Glomerular visceral epithelial cell (primary cell): ENCODE data around the gene PRSS33.
A peak's percentile ranks its signal among the peaks of the same experiment; 100 is the strongest.

Experiments
- DNase-seq: peaks from one replicate; pipeline ENCODE4 v3.0.0-alpha.2; 2016; ENCODE audit errors: extremely low spot score

The PRSS33 gene

DNA sequence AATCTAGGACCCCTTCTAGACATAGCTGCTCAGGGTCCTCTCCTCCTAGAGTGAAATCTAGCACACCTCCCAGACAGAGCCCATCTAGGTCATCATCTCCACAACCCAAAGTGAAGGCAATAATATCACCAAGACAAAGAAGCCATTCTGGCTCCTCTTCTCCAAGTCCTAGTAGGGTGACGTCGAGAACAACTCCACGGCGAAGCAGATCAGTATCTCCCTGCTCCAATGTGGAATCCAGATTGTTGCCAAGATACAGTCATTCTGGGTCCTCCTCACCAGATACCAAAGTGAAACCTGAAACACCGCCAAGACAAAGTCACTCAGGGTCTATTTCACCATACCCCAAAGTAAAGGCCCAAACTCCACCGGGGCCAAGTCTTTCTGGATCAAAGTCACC, 24.2 kb downstream of the PRSS33 start:
- no peak for DNase-seq

DNA sequence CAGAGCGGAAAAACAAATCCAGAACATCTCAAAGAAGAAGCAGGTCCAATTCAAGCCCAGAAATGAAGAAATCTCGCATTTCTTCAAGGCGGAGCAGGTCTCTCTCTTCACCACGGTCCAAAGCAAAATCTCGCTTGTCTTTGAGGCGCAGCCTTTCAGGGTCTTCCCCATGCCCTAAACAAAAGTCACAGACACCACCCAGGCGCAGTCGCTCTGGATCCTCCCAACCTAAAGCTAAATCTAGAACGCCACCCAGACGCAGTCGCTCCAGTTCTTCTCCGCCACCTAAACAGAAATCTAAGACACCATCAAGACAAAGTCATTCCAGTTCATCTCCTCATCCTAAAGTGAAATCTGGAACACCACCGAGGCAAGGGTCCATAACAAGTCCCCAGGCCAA, 24.6 kb downstream of the PRSS33 start:
- DNase-seq = no peak

DNA sequence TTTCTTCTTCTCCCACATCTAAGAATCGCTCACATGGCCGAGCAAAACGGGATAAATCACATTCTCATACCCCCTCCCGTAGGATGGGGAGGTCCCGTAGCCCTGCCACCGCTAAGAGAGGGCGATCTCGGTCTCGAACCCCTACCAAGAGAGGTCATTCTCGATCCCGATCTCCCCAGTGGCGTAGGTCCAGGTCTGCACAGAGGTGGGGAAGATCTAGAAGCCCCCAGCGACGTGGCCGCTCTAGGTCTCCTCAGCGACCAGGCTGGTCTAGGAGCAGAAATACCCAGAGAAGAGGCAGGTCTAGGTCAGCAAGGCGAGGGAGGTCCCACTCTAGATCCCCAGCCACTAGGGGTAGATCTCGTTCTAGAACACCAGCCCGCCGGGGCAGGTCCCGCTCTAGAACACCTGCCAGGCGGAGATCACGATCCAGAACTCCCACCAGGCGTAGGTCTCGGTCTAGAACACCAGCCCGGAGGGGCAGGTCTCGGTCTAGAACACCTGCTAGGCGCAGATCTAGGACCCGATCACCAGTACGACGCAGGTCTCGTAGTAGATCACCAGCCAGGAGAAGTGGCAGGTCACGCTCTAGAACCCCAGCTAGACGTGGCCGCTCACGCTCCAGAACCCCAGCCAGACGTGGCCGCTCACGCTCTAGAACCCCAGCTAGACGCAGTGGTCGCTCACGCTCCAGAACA, 25.3 kb downstream of the PRSS33 start:
- no peak for DNase-seq

DNA sequence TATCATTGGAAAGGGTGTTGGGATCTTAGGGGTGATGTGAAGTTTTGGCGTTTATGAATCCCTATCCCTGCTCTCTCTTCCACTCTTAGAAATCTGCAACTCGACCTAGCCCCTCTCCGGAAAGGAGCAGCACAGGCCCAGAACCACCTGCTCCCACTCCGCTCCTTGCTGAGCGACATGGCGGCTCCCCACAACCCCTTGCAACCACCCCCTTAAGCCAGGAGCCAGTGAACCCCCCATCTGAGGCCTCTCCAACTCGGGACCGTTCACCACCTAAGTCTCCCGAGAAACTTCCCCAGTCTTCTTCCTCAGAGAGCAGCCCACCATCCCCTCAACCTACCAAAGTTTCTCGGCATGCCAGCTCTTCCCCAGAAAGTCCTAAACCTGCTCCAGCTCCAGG, 25.9 kb downstream of the PRSS33 start:
- DNase-seq = no peak

DNA sequence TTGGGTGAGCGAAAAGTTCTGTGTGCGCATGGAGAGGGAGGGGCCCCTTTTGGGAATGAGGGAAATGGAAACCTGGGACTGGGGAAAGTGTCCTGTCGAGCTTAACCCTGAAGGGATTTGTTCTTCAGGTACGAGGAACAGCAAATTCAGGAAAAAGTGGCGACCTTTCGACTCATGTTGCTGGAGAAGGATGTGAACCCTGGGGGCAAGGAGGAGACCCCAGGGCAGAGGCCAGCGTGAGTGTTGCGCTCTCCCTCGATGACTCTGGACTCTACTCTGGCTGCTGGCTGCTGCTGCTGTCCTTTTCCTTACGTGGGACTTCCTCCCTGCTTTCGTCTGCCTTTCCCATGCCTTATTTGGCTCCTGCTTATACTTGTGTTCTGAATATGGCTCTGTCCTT, 30.0 kb downstream of the PRSS33 start:
- no peak for DNase-seq

DNA sequence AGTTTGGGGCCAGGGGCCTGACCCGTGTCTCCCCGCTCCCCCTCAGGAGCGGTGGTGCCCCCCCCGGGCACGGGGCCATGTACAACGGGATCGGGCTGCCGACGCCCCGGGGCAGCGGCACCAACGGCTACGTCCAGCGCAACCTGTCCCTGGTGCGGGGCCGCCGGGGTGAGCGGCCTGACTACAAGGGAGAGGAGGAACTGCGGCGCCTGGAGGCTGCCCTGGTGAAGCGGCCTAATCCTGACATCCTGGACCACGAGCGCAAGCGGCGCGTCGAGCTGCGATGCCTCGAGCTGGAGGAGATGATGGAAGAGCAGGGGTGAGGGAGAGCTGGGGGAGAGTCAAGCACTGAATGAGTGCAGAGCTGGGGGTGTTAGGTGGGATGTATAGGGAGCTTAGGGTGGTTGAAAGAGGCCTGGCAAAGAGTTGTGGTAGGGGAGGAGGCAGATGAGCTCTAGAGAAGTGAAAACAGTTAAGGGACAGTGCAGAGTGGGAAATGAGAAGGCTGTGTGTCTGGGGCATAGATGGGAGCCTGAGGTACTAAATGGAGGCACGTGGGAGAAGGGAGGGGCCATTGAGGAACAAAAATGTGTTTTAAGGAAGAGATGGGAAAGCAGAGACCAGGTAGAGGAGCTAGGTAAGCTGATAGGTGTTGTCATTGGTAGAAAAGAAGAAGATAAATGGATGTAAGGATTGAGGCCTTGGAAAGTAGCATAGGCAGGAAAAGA, 30.9 kb downstream of the PRSS33 start:
- DNase-seq = no peak

DNA sequence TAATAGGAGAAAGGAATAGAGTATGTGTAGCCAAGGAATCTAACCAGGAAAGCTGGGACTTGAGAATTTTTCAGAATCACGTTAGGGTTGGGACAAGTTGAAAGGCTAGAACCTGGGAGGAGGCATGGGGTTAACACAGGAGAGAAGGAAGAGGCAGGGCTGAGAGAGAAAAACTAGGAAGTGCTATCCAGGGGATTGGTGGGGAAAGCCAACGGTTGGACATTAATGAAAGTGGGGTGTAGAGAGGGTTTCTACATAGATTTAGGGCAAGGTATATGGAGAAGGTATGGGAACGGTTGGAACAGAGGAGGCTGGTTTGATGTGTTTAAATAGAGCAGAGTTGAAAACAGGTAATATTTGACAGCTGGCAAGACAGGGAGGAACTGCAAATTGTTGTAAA, 32.2 kb downstream of the PRSS33 start:
- DNase-seq = no peak

DNA sequence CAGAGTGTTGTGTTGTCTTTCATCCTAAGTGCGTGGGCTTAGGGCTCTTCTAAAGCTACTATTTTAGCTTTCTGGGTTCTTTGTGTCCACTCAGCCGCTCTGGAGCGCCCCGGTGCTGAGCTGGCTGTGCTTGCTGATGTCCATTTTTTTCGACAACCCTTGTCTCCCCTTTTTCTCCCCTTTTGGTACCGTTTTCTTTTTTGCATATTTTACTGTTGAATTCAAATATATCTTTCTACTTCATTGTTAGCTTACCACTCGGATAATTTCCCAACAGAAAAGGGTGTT, 33.7 kb downstream of the PRSS33 start:
- no peak for DNase-seq

DNA sequence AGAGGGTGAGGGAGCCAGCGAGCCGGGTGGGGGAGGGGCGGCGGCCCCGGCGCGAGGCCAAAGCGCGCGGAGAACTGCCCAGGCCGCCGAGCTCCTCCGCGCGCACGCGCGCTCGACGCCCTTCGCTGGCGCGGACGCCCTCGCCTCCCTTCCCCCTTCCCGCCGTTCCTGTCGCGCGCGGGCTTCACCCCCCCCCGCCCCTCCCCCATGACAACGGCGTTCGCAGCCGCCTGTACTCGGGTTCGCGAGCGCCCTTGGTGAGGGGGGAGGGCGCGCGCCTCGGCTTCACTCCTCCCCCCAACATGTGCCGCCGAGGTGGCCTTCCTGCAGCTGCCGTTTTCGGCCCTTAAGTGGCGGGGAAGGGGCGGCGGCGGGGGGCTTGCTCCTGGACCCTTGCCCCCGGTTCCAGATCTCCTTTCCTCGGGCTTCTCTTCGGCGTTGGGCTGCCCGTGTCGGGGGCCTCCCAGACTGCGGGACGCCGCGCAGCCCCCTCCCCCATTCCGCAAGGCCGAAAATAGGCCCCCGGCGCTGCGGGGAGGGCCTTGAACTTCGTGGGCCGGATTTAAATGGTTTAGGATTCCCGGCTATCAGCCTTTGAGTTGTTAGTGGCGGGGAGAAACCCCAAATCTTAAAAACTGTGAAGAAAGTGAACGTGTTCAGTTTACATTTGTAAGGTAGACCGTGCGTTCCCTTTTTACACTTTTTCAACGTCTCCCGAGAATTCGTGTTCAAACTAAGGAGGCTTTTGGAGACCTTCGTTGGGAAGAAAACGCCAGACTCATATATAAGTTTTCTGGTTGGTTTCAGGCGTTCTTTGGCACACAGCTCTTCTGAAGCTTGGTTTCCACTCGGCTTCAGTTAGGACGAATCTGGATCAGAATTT, 34.3 kb downstream of the PRSS33 start:
- DNase-seq = peak; percentile 80

DNA sequence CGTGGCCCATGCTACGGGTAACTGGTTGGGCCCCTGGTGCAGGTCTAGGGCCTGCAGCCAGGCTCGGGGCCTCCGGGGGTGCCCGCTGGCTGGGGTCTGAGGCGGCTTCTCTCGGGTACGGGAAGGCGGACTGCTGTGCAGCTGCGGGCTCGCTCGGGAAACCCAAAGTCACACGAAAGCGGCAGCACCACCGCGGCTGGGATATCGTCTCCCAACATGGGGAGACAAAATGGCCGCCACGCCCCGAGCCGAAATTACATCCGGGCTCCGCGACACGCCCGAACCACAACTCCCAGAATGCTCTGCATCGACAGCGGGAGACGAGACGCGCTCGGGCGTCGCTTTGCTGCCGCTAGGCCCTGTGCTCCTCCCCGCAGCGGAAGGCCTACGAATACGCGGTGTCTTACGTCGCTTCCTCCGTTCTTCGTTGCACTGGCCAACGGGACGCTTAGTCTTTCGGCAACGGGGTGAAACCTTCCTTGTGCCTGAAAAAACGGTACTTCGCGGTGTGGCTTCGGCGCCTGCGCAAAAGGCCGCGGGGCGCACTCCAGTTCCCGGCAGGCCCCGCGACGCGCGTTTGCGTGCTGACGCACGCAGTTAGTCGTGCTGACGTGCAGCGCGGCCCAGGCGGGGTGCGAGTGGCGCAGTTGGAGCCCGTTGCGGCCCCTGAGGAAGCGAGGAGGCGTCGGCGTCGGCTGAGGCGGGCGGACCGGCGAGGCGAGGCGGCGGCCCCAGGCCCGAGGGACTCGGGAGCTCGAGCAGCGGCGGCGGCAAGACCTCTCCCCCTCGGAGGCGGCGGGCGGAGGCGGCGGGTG, 35.1 kb downstream of the PRSS33 start, which contains the start of gene SRRM2:
SRRM2 (plus strand) TSS at position 604 of the 815 bp plus-strand sequence. CDS start 3,727 bp downstream, outside the sequence.
- DNase-seq = peak; percentile 92

DNA sequence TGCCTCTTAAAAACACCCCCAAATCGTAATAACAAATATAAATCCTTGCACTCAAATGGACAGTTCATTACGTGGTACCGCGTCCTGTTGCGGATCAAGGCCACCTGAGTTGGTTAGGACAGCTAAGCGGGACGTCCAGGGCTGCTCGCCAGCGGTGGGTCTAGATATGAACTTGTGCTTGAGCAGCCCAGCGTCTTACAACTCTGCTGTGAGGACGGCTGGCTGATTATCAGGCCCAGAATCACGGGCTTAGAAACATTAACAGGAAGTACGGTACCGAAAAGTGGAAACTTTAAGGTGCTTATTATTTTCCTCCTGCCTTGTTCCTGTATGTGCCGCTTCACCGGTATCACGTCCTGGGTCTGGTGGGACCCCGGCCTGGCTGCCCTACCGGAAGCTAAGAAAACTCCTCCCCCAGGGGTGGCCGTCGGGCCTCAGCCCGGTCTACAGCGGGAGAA, 35.8 kb downstream of the PRSS33 start:
- DNase-seq = peak; percentile 62

DNA sequence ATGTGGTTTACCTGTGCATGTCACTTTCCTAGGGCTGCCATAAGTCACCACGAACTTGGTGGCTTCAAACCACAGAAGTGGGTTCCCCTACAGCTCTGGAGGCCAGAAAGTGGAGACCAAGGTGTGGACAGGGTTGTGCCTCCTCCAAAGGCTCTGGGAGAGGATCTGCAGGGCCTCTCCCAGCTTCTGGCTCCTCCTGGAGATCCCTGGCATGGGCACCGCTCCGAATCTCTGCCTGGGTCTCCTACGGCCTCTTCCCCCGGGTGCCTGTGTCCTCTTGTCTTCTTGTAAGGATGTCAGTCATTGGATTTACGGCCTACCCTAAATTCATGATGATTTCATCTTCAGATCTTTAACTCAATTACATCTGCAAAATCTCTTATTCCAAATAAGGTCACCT, 37.4 kb downstream of the PRSS33 start:
- DNase-seq = no peak

DNA sequence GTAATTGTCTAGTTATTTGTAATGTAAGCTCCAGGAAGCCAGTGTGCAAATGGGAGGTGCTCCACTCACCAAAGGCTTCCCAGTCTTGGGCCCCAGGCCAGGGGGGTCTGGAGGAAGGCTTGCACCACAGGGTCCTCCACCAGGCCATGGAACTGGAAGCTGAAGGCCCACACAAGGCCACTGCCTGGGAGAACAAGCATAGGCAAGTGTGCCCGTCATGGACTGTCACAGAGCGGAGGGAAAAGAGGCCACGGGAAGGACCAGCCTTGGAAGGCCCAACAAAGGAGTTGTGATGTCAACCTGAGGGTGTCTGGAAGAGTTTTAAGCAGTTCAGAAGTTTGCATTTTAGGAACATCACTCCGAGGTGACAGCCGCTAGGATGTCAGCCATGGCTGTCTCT, 37.9 kb downstream of the PRSS33 start:
- no peak for DNase-seq

DNA sequence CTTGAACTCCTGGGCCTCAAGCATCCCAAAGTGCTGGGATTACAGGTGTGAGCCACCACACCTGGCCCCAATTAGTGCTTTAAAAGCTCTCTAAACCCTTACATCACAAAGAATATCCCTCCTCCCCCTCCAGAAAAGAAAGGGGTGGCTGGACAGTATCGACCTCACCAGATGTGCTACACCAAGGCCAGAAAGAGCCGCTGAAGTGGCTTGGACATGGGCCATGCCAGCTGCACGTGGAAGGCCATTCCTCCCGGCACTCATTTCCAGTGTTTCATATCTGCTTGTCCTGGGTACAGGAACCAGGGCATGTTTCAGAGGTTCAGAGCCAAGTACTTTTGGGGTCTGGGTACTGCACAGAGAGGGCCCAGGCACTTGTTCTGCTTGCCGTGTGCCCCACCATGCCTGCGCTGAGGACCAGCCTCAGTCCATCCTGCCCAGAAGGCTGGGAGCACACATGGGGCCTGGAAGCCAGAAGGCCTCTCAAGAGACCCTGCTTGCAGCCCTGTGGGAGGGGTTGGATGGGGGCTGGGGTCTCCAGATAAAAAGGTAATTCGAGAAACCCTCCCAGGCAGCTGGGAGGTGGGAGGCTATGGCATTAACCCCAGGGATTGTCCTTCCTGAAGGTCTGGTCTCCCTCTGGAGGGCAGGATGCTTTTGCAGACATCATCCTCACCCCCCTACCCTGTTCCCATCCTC, 38.5 kb downstream of the PRSS33 start:
- DNase-seq = no peak

DNA sequence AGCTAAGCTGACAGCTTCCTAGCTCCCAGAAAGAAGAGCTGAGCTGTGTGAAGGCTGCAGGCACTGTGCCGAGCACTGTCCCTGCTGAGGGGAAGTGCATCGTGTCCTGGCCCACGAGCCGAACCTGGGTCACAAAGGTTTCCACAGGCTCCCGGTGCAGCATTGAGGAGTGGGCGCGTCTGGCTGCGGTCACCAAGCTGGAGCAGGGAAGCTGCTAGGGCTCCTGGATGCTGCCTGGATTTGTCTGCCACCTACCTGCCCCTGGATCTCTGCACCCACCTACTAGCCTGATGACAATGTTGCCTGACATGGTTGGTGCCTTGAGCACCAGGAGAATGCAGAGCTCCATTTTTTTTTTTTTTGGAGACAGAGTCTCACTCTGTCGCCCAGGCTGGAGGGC, 41.4 kb downstream of the PRSS33 start:
- no peak for DNase-seq

DNA sequence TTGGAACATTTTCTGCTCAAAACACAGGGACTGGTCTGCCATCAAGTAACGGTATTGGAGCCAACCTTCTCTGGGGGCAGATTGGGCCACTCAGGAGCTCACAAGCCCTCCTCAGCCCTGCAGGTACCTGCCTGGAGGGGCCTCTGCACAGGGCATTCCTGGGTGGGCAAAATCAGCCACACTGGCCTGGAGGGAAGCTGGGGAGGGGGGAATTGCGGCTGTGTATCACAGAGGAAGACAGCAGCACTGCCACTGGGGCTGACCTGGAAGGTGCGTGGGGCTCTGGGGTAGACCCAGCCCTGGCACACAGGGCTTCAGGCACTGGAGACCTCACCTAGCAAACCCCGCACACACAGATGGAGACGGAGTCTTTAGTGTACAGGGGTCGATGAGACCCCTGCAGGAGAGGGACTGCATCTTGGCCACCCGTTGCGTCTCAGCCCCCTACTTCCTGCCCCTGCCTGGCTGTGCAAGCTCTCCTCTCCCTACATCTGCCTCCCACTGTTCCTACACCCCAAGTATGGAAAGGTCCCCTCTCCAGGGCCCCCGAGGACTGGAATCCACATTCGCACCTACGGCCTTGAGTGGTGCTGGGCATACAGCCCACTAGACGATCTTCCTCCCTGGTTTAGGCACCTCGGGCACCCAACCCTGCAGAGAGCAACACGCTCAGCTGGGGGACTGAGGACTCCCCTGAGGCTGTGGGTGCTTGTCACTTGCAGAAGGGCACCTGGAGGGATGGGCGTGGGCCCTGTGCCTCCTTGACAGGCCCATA, 42.1 kb downstream of the PRSS33 start:
- no peak for DNase-seq

DNA sequence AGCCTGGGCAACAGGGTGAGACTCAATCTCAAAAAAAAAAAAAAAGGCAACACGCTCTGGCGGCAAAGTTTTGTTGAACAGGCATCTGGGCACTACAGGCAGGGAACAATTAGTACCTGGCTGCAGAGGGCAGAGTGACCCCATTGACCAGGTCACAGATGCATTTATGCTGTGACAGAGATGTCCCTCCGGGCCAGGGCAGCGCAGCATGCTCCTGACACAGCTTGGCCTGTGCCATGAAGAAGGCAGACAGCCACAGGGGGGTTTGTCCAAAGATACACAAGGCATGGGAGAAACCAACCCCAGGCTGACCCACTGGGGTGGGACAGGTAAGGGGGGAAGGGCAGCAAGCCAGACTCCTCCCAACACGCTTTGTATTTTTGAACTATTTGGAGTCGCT, 42.6 kb downstream of the PRSS33 start:
- no peak for DNase-seq

DNA sequence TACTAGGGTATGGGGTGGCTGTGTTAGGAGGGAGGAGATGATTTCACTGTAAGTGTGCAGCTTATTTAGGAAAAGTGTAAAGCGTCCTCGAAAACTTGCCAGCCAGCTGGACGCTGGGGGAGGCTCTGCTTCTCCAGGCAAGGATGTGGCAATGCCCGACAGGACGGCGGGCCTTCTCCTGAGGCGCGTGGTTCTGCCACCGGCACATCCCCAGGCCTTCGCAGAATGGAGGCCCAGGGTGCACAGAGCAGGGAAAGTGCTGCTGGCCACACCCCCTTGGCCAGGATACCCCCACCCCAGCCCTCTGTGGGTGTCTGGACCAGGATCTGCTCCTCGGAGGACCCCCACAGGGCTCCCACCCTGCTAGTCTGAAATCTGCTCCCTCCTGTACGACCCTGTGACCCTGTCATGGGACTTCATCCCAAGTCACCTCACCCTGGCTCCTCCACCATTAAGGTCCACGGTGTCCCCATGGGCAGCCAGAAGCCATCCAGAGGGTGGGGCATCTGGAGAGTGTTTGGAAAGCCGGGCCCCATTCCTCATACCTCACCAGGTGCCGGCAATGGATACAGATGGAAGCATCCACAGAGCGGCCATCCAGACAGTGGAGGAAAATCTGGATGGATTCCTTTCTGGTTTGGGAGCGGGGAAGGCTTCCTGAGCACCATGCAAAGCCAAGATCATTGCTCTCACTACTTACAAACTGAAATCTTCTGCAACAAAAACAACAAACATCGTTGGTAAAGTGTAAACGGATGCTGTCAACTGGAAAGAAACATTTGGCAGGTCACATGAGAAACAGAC, 44.2 kb downstream of the PRSS33 start:
- no peak for DNase-seq

DNA sequence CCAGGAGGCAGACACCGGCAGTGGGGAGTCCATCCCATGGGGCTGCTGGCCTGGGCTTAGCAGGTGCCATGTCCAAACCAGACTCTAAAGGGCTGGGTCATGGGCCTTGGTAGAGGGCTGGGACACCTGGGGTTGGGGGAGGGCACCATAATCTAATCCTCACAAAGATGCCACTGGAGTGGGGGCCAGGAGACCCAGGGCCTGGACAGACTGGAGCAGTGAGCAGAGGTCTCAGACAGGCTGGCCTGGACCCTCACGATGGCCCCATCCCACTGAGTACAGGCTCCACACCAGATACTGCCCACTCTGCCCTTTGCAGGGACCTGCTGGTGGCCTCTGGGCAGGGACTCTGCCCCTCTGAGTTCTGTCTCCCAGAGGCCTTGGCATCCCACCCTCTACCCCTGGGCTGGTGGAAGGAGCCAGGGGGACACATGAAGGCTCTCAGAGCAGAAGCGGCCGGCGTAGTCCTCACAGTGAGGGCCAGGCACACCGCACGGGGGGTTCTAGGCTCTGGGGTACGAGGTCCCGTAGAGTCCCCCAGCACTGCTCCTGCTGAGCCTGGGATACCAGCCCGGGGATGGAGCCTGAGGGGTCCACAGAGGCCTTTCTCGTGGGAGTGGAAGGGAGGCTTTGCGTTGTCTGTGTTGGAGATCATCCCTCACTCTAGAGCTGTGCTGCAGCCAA, 44.9 kb downstream of the PRSS33 start:
- DNase-seq = no peak
